GM18870 (cell line): ENCODE data around the gene LTA4H.
A peak's percentile ranks its signal among the peaks of the same experiment; 100 is the strongest.

ENCODE experiments used
- ATAC-seq: cut with Tn5 transposase; IDR thresholded peaks from one replicate; pipeline ENCODE4 v1.9.1; 2021; ENCODE audit warnings: moderate library complexity; ENCODE audit not compliant: unreplicated experiment

The LTA4H gene

DNA sequence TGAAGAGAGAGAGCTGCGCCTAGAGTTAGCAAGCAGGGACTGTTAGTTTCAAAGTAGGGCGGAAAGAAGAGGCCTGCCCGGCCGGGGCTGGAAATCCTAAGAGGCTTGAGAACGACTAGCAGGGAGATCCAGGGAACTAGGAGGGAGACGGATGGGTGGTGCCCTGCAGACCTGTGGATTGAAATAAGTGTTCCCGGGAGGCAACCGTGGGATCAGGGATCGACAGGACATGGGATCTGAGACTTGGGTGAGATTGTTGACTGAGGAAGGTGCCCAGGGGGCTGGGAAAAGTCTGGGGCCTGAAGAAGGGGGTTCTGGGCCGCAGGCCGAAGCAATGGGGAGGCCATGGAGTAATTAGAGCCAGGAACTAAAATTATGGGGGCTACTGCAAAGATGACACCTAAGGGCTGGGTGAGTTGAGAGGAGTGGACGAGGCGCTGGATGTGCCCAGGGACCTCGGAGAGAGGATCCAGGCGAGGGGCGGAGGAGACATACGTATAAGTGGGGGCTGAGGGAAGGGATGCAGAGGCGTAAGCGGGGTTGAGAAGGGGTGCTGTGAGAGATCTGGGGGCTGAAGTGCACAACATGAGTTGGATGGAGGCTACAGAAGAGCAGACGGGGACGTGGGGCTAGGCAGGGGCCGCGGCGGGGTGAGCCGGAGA is 635 bp downstream of the LTA4H start:
- ATAC-seq = peak; percentile 7

DNA sequence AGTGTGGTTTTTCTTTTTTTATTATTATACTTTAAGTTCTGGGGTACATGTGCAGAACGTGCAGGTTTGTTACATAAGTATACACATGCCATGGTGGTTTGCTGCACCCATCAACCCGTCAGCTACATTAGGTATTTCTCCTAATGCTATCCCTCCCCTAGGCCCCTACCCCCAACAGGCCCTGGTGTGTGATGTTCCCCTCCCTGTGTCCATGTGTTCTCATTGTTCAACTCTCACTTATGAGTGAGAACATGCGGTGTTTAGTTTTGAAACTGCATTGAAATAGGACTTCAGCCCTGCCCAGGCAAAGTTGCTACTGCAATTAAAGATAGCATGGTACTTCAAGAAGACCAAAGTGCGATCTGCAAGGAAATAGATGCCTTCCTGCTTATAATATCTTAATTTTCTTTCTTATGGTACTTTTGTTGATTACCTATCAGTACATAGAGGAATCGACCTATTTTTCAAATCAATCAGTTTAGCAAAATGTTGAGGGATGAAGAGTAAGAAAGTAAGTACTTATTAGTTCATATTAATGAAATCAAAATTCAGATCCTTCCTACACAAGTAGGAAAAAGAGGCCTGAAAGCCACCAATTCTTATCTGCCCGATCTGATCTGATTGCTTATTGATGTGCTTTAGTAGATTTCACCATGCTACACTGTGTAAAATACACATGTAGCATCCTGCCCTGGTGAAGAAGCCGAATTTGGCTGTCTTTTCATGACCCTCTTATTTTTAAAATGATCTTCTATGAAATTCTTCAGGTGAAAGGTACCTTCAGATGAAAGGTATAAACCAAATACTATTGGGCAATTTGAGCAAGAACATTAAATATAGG is 1.6 kb downstream of the LTA4H start:
- ATAC-seq = no peak

DNA sequence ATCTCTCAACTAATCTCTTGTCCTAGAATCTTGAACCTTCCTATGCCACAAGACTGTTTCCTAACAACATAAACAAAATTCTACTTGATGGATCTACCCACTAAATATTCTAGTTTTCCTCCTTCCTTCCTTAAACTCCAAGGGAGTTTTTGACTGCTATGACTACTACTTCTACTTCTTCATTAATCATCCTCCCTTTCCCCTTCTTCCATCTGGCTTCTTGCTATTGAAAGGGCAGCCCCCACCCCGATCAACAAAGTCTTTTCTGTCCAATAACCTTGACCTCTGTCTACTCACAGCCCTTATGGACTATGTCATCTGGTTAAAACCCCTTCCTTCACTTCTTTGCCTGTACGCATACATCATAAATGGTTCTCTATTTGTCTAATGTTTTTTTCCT is 5.6 kb downstream of the LTA4H start:
- ATAC-seq = no peak

DNA sequence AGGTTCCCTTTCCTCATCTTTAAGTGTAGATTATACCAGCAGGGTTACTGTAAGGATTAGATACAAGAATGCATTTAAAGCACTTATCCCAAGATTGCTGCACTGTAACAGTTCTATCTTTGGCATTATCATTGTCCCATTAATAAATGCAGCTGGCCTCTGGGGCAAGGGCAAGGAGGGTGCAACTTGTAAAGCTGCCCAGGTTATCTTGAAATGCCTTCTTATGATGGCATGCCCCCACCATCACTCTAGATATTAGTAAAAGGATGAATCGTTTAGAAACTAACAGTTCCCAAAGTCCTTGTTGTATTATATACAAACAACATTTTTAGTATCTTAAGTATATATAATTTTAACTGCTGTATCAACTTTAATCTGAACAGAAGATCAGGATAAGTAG is 6.8 kb downstream of the LTA4H start:
- ATAC-seq = no peak

DNA sequence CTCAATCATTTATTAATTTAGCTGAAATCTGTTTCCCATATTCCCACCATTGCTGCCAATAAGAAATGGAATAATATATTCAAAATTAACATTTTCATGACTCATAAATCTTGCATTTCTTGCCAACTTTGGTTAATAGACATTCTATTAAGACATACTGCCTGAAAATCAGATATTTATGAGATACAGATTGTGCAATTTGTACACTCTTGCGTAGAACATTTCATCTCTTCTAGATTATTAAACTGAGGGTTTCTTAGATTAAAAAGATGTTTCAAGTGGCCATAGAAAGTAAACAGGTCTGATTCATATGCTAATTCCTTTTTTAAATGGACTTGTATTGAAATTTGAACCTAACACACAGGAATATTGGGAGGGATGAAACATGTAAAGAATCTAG is 9.1 kb downstream of the LTA4H start:
- ATAC-seq = no peak

DNA sequence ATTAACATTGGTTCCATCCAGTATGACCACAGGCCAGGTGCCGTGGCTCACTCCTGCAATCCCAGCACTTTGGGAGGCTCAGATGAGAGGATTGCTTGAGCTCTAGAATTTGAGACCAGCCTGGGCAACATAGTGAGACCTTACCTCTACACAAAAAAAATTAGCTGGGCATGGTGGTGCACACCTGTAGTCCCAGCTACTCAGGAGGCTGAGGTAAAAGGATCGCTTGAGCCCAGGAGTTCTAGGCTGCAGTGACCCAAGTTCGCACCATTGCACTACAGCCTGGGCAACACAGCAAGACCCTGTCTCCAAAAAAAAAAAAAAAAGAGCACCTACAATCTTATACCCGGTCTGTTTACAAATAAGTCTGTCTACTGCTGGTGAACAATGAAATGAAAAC is 9.9 kb downstream of the LTA4H start:
- ATAC-seq = no peak

DNA sequence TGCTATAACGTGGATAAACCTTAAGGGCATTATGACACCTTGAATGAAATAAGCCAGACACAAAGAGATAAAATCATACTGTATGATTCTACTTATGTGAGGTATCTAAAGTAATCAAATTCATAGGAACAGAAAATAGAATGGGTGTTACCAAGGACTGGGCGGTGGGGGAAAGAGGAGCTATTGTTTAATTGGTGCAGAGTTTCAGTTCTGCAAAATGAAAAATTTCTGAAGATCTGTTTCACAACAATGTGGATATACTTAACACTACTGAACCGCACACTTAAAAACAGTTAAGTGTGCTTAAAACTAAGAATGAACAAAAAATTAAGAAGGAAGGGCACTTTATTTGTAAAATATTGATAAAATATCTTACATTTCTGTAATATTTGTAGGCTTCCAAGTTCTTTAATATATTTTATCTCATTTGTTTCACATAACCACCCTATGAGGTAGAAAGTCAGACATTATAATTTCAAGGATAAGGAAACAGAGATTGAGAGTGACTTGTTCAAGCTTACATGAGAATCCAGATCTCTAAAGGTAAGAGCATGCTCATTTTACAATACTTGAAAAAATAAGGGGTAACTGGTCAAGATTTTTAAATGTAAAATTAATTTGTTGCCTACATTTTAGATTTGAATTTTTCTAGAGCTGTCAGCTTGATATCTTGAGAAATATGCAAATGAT is 14.9 kb downstream of the LTA4H start:
- ATAC-seq = peak; percentile 97

DNA sequence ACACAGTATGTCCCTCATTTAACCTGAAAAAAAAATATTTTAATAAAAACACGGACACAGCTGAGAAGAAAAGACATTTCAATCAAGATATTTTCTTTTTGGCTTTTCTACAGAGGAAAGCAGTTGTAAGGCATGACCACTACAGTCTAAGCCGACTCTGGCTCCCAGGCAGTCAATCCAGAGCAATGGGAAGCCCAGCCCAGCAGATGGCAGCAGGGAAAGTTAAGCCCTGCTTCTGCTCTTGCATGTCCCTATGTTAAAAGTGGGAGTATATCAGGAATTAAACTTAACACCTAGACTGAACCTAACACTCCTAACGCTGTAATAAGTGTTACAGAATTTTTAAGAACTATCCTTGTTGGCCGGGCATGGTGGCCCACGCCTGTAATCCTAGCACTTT is 19.7 kb downstream of the LTA4H start:
- no peak for ATAC-seq

DNA sequence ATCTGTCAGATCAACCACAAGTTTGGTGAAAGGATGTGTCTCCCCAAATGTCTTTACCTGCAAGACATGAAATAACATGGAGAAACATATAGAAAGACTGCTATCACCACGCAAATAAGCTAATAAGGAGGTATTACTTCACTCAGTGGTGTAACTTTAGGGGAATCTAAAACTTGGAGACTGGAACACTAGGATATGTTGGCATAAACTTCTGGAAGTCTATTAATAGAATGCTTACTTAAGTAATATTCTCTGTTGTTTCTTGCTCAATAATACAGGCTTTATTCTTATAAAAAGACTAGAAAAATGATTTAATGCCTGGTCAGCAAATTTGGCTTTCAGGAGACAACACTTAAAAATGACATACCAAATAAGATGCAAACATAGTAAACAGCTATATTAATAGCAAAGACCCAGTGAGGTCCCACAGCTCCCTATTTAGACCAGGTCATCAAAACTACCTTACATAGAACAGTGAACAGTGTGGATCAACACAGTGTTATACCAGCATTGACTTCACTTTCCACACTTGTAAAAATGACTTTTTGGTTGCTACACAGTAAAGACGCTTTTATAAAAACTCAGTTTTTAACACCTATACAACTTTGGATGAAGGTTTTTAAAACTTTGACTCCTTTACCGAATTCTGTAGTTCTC is 20.3 kb downstream of the LTA4H start:
- no peak for ATAC-seq

DNA sequence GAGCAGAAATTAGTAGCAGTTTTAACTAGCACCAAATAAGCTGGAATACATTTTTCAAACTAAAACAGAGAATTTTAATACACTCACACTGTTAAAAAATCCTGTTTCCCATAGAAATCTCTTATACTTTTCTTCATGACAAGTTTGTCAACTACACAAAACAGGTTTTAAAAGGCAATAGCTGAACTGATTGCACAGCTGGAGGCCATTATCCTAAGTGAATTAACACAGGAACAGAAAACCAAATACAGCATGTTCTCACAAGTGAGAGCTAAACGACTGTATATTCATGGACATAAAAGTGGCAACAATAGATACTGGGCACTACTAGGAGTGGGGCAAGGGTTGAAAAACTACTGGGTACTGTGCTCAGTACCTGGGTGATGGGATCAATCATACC is 27.7 kb downstream of the LTA4H start:
- ATAC-seq = no peak

DNA sequence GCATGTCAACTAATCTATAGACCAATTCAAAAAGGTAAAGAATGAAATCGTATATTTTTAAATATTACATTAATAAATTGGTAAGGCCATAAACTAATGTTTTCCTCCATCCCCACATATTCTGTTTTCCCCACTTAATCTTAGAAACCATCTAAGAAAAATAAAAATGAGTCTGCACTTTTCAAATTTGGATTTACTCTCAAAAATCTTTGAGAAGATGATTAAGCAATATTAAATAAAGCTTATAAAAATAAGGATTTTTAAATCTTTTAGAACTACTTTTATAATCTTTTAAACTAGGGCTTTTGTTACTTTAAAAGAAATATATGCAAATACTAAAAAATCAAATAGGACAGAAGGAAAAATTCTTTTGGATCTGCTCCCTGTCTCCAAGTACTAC is 28.7 kb downstream of the LTA4H start:
- no peak for ATAC-seq

DNA sequence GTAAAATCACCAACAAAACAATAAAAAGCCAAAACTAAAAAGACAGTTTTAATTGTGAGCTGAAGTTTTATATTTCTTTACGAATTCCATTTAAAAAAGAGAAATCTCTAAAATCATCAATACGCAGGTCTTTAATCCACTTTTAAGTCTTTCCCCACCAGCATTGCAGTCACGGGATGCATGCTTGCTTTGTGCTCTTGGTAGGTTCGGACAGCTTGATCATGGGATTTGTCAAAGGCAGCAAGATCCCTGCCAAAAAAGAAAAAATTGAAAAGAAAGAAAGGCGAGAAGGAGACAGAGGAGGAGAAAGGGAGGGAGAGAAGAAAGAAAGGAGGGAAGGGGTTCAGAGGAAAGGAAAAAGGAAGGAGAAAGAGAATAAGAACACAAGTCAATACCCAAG is 34.5 kb downstream of the LTA4H start:
- ATAC-seq = no peak

DNA sequence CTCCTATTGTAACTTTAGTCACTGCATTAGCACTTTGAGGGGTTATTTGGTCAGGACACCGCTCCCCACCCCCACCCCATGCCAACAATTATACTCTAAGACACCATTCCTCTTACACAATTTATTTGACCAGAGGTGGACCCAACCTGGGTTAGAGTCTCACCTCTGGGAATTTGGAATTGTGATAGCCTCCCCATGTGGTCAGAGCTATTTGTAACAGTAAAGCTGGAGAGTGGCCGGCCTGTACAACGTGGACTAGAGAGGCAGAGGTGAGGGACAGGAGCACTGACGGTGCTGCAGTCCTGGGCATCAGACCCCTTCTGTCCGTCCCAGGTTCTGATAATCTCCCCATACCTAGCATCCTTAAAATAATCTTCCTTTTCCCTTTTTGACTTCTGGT is 35.9 kb downstream of the LTA4H start:
- no peak for ATAC-seq

DNA sequence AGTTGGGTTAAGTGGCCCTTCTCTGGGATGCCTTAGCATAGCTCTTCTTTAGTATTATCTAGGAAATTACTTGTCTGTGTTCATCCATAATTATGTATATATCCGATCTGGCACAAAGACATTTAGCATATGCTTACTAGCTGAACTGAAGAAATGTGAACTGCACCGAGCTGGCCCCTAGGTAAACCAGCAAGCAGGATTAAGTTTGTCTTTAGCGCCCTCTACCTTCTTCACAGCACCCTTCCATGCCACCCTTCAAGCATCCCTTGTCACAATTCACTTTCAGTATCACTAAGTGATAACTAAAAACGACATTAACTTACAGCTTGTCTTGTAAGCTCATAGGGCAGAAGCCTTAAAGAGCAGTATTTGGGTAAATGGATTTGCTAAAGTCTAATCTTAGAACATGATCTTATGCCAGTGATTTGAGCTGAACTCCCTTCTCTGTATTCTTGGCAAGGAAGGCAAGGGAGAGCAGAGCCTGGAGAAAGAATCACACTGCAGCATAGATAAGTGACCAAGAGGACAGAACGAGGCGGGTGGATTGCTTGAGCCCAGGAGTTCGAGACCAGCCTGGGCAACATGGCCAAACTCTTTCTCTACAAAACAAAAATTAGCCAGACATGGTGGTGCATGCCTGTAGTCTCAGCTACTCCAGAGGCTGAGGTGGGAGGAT is 36.6 kb downstream of the LTA4H start:
- ATAC-seq = peak; percentile 91

DNA sequence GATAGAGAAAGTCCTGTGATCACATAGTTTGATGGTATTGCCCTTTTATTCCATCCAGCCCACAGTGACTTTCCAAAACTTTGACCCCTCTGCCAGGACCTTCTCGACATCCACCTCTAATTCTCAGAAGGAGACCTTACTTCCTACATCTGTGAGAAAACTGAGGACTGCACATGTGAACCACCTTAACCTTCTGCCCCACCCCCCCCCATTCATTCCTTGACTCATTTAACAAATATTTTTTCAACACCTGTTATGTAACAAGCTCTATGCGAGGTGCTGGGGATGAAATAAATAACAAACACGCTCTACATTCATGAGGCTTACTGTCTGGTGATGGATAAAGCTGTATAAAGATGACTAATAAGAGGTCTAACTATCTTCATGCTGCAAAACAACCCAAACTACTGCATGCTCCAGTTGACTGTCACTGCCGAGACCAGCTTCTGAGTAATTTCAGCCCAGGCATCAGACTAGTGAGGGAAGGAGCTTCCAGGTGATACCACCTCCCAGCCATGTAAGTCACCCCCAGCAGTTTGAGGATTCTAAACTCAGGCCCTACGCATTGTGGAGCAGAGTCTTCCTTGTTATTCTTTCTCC is 37.4 kb downstream of the LTA4H start:
- ATAC-seq = no peak

DNA sequence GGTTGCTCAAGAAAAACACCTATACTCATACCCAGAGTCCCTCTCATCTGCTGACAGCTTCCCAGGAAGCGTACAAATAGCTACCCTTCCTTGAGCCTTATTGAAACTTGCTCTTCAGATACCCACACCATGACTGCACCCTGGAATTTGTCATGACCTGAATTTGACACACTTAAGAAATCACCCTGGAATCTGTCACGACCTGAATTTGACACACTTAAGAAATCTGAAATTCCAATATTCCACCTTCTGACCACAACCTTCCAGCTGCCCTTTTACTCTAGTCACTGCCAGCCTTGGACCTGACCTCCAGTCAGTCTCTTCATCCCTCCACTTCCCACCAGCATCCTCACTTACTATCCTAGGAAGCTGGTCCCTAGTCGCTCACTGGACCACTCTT is 38.1 kb downstream of the LTA4H start:
- ATAC-seq = no peak

DNA sequence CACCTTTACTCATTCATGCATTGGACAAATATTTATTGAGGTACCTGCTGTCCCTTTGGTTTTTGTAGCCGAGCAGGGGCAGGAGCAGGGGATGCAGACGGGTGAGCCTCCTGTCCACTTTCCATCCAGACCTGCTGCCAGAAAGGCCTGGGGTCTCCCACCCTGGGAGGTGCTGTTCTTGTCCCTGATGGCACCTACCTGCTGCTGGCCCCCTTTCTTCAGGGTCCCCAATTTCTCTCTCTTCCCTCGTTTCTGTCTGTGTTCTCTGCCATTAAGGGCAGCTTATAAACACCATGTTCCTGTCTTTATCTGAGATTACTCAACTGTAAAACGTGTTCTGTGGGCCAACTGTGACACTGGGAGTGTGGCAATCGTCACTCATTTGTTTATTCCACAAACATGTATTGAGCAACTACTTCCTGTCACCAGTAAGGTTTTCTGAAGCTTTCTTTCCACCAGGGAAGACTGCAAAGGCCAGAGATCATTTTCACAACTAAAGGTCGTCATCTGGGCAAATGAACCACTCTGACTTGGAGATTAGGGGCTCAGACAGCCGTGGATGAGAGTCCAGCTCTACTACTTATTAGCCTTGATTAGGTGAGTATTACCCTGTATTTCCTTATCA is 39.2 kb downstream of the LTA4H start, which contains the start of gene HAL:
Gene HAL, minus strand, starts transcription at position 311 of the 625 bp plus-strand sequence. CDS start 434 bp downstream, outside the sequence.
- no peak for ATAC-seq

DNA sequence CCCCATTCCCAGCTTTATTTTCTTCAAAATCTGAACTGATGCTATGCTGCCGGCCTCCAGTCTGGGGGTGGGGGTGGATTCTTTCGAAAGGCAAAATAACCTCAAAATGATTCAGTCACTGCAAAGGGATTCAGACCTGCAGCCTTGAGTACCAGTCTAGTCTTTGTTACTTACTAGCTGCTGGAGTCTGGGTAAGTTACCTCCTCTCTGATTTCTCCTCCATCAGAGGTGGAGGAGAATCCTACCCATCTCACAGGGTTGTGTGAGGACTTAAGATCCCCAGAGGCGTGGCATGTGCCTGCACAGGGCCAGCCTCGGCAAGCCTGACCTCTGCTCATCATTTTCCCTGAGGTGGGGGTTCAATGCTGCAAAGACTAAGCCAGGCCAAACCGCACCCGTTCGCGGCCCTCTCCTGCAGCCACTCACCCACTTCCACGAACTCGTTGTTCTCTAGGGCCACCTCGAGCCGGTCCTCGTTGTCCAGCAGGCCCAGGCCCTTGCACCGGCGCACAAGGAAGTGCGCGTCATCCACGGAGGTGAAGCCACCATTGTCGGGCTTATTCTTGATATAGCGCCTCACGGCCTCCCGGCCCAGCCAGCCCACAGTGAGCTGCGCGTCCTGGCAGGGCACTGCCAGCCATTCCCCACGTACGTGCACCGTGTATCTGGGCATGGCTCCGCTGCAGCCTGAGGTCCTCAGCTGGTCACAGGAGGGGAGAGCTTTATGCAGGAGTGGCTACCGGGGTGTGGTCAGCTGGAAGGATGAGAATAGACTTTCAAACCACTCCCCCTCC is 40.0 kb downstream of the LTA4H start:
- no peak for ATAC-seq

DNA sequence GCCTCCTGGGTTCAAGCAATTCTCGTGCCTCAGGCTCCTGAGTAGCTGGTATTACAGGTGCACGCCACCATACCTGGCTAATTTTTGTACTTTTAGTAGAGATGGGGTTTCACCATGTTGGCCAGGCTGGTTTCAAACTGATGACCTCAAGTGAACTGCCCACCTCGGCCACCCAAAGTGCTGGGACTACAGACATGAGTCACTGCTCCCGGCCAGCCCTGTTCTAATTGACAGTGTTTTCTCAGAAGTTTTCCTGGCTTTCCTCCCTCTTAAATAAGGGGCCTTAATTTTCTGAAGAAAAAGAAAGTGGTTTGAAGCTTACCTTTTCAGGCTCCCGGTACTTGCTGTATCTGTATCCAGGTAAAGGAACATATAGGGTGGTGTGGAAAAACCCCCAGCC is 40.9 kb downstream of the LTA4H start:
- no peak for ATAC-seq
